Ovary (tissue), 9 donors: ENCODE data around the gene MKS1. TPM values are rescaled to one million over a fixed set of nuclear protein-coding genes. Genes with fewer than 3 reads are reported as not detected.

Source experiments
- DNase-seq, 5 donors: peaks; one replicate each; pipeline ENCODE4 v3.0.0-alpha.2; 2019 to 2020
- H3K27ac ChIP-seq, 2 donors: fragments of 200-600 bp; one replicate each; pipeline versions ENCODE4 v1.5.1 to v1.8.0; 2019 to 2022
- H3K27me3 ChIP-seq: fragments of 200-600 bp; one replicate; pipeline ENCODE4 v1.8.0; 2022
- H3K36me3 ChIP-seq: fragments of 200-600 bp; sonication (generic); one replicate; pipeline ENCODE4 v1.5.1; 2019
- H3K4me1 ChIP-seq: one replicate; pipeline ENCODE4 v1.8.1; 2013; ENCODE audit warnings: mild to moderate bottlenecking, moderate library complexity; ENCODE audit not compliant: insufficient read depth
- H3K4me3 ChIP-seq: fragments of 200-600 bp; sonication (generic); one replicate; pipeline ENCODE4 v1.5.1; 2017
- H3K9me3 ChIP-seq, 2 donors: fragments of 200-600 bp in 1 of 2; sonication (generic) in 1 of 2; one replicate each; pipeline versions ENCODE4 v1.5.1 to v1.8.1; 2013 to 2019; ENCODE audit warnings: mild to moderate bottlenecking in 1 of 2, moderate library complexity in 1 of 2
- EP300 ChIP-seq: sonication (generic); formaldehyde crosslinking; IDR thresholded peaks from one replicate; pipeline ENCODE4 v1.6.1; 2017; ENCODE audit warnings: antibody characterized with exemption
- POLR2A ChIP-seq: fragments of 450-650 bp; IDR thresholded peaks from one replicate; pipeline ENCODE4 v1.6.1; 2017; ENCODE audit warnings: antibody characterized with exemption, mild to moderate bottlenecking, moderate library complexity
- WGBS, 3 donors: extraction: QIAGEN DNeasy Blood & Tissue Kit in 1 of 3; methylation state at CpG; one replicate each; pipeline versions ENCODE4 v1.1.5 to v1.1.7; 2013 to 2017; 5-methylcytosine and 5-hydroxymethylcytosine counted together
- intact Hi-C, 4 donors: fragments of 100-400 bp; cut with DNase I; formaldehyde crosslinking; loops; one replicate each; pipeline versions ENCODE4 v1.11.0 to v1.15.1; 2022 to 2023
- polyA plus RNA-seq, 2 donors: library from polyadenylated mRNA; stranded (reverse); fragments of 200-250 nt in 1 of 2; fragments of 350-450 nt in 1 of 2; fragmentation: Illumina TruSeq in 1 of 2; extraction: RNeasy Lipid Tissue Mini Kit (QIAGEN cat#74804) in 1 of 2; gene quantifications; one replicate each; pipeline ENCODE4 v1.2.3, GENCODE V29; 2013 to 2014
- total RNA-seq, 7 donors: library from RNA; depleted of rRNA in 2 of 7; stranded (reverse); fragments of >200 nt in 2 of 7; fragmentation: NEBNext Ultra II Directional in 3 of 7; extraction: Animal tissue kit (Norgen Biotek cat#: 25700) in 3 of 7; gene quantifications; one replicate each; pipeline versions ENCODE4 v1.1.0 to v1.2.4, GENCODE V29; 2016 to 2023
- TF ChIP-seq, protein P1 (sequence below), 3 donors: fragments of 450-650 bp in 2 of 3; fragments of 200-600 bp in 1 of 3; IDR thresholded peaks; one replicate each; pipeline versions ENCODE4 v1.5.1 to v1.8.0; 2016 to 2022; ENCODE audit warnings: antibody characterized with exemption in 3 of 3, mild to moderate bottlenecking in 1 of 3
- donor health status: DM: no; HTN: no; CAD: no; lungs with moderate emphysema.
- donor health status: DM: no; HTN: no; CAD: no.
- donor health status: Bipolar disorder and iron deficiency.
- donor health status: DM: yes; HTN: yes; CAD: no.
- donor health status: DM: no; HTN: no; CAD: no.
- donor health status: DM: yes; HTN: yes; CAD: no.

MKS1 gene
- total and polyA plus RNA-seq, 9 donors, result 10.0 to 26.0 (median 18.5) TPM

DNA sequence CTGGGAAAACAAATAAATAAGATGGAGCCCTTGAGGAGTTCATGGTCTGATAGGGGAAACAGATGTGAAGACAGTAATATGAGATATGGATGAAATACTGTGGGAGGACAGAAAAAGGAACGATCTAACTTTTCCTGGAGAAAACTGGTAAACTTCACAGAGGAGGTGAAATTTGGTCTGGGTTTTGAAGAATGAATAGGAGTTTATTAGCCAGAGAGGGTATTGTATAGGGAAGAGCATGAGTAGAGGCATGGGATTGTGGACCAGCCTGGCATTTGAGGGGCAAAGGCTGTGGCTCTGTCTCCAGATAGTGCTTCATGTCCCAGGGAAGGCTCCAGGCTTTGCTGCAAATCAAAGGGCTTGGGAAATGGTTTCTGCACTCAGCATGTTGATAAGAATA is 20.9 kb upstream of the MKS1 start:
- DNase-seq, result no peak
- no peak for TF ChIP-seq POLR2A
- TF ChIP-seq EP300, result no peak
- TF ChIP-seq, protein P1, sequence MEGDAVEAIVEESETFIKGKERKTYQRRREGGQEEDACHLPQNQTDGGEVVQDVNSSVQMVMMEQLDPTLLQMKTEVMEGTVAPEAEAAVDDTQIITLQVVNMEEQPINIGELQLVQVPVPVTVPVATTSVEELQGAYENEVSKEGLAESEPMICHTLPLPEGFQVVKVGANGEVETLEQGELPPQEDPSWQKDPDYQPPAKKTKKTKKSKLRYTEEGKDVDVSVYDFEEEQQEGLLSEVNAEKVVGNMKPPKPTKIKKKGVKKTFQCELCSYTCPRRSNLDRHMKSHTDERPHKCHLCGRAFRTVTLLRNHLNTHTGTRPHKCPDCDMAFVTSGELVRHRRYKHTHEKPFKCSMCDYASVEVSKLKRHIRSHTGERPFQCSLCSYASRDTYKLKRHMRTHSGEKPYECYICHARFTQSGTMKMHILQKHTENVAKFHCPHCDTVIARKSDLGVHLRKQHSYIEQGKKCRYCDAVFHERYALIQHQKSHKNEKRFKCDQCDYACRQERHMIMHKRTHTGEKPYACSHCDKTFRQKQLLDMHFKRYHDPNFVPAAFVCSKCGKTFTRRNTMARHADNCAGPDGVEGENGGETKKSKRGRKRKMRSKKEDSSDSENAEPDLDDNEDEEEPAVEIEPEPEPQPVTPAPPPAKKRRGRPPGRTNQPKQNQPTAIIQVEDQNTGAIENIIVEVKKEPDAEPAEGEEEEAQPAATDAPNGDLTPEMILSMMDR (IDR thresholded peaks at IDR 0.05), result no peak
- no peak overlapping the region for H3K4me3 ChIP-seq
- intact Hi-C loops, result no loop called here
- H3K27me3 ChIP-seq, result no peaks in the 10 kb centered on the region
- no peaks in the 10 kb centered on the region for H3K36me3 ChIP-seq
- H3K4me1 ChIP-seq, result no peaks in the 10 kb centered on the region
- H3K27ac ChIP-seq, result no peak overlapping the region
- WGBS, 3 donors, result 57 to 65% (median 60%) methylated on average over 1 of the region's 1 CpG
- H3K9me3 ChIP-seq, result no peaks in the 10 kb centered on the region

DNA sequence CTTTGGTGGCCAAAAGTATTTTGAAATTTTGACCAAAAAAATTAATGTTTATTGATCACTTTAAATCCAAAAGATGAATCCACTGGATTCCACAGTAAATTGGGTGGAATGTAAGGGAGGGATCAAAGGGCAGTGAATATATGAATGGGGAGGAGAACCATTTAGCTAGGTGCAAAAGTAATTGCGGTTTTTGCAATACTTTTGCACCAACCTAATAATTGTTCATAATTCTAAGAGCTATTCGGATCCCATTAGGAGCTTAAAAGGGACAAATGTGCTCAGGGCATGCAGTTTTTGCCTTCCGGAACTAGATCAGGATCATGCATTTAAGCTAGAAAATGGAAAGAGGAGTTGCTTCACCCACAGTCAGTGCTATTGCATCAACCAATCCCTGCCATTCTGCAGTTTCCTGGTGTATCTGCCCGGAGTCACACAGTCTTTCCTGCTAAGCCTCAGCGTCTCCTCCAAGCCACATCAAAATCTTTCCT is 19.1 kb upstream of the MKS1 start, which contains the start of gene LPO:
Gene LPO (plus strand): TSS at position 438 of the 488 bp plus-strand sequence. CDS start 4,396 bp downstream, outside the sequence.
- no peak within 1 kb of the TSS for H3K4me3 ChIP-seq
- H3K27ac ChIP-seq, result no peak within 1 kb of the TSS
- TF ChIP-seq, protein P1 (IDR thresholded peaks at IDR 0.05), result no peak
- TF ChIP-seq EP300, result no peak
- TF ChIP-seq POLR2A, result no peak
- H3K36me3 ChIP-seq, result no peaks in the 10 kb centered on the region
- no peaks in the 10 kb centered on the region for H3K9me3 ChIP-seq
- no peaks in the 10 kb centered on the region for H3K27me3 ChIP-seq
- intact Hi-C loops, result no loop called here
- 65 to 70% (median 69%) methylated on average over 5 of the region's 5 CpGs for WGBS, 3 donors
- no peaks in the 10 kb centered on the region for H3K4me1 ChIP-seq
- no peak for DNase-seq

DNA sequence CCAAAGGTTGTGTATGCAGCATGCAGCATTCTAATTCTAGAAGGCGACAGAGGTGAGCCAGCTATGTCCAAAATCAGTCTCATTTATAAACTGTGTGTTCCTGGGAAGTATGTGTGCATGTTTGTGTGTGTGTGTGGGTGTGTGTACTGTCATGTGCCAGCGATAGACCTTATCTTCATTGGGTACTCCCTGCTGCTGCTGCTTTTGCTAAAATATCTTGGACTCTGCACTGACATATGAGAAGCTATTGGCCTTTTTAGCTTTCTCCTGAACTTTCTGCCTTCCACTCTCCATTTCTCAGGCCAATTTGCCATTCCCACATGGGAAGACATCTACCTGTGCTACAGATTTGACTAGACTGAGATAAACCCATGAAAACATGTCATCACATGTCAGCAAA is 17.3 kb upstream of the MKS1 start:
- no peaks in the 10 kb centered on the region for H3K27me3 ChIP-seq
- no peak for DNase-seq
- H3K9me3 ChIP-seq, result no peaks in the 10 kb centered on the region
- no peaks in the 10 kb centered on the region for H3K4me1 ChIP-seq
- WGBS, 3 donors, result 33 to 56% (median 50%) methylated on average over 2 of the region's 2 CpGs
- no peak overlapping the region for H3K27ac ChIP-seq
- TF ChIP-seq, protein P1 (IDR thresholded peaks at IDR 0.05), result no peak
- no peak for TF ChIP-seq EP300
- TF ChIP-seq POLR2A, result no peak
- intact Hi-C loops, result no loop called here
- H3K4me3 ChIP-seq, result no peak overlapping the region
- no peaks in the 10 kb centered on the region for H3K36me3 ChIP-seq

DNA sequence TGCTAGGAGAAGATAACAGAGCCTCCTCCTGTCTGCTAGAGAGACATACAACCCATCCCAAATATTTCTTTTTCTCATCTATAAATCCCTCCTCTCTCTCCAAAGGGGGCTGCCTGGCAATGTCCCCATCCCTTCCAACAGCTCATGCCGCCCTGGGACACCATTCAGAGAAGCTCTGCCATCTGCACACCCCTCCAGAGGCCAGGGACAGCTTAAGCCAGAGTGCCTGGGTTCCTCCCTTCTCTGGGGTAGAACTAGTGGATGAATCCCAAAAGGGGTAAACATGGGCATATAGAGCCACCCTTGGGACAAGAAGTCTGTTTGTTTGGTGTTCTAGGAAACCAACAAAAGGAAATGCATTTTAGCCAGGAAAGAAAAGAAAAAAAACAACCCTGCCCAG is 16.8 kb upstream of the MKS1 start:
- intact Hi-C loops, result no loop called here
- WGBS, 3 donors, result 53 to 54% (median 53%) methylated on average over 1 of the region's 1 CpG
- no peaks in the 10 kb centered on the region for H3K9me3 ChIP-seq
- no peaks in the 10 kb centered on the region for H3K4me1 ChIP-seq
- no peaks in the 10 kb centered on the region for H3K27me3 ChIP-seq
- TF ChIP-seq POLR2A (no peak), EP300 (no peak)
- TF ChIP-seq, protein P1 (IDR thresholded peaks at IDR 0.05), result no peak
- H3K4me3 ChIP-seq, result no peak overlapping the region
- DNase-seq, result no peak
- no peaks in the 10 kb centered on the region for H3K36me3 ChIP-seq
- H3K27ac ChIP-seq, result no peak overlapping the region
